GM21515 (cell line): ENCODE results near the gene ANO1.
"Not testable (repeated sequence)": the region's sequence is repeated elsewhere in the genome, so short reads cannot be mapped to it uniquely, and the experiment has no call there.

Experiments used
- ATAC-seq: cut with Tn5 transposase; IDR thresholded peaks from one replicate; pipeline ENCODE4 v1.9.1; 2021; ENCODE audit not compliant: unreplicated experiment

Gene ANO1

GRCh38 chr11:70184396-70184795 lies 106.3 kb downstream of the ANO1 start:
- no peak for ATAC-seq

GRCh38 chr11:70185348-70186055 lies 107.4 kb downstream of the ANO1 start:
- no peak for ATAC-seq

GRCh38 chr11:70186420-70186819 lies 108.3 kb downstream of the ANO1 start:
- no peak for ATAC-seq

GRCh38 chr11:70186936-70187335 lies 108.8 kb downstream of the ANO1 start:
- no peak for ATAC-seq

GRCh38 chr11:70187771-70188170 lies 109.7 kb downstream of the ANO1 start:
- ATAC-seq = no peak

- no peak for ATAC-seq
Observed at GRCh38 chr11:70189622-70190021, 111.5 kb downstream of the ANO1 start.

GRCh38 chr11:70191495-70192140 lies 113.5 kb downstream of the ANO1 start:
- no peak for ATAC-seq

- no peak for ATAC-seq
Observed at GRCh38 chr11:70192666-70193410, 114.7 kb downstream of the ANO1 start.

- no peak for ATAC-seq
Observed at GRCh38 chr11:70193411-70194292, 115.5 kb downstream of the ANO1 start.

- no peak for ATAC-seq
Observed at GRCh38 chr11:70194792-70195791, 117.0 kb downstream of the ANO1 start.

GRCh38 chr11:70200212-70200844 lies 122.2 kb downstream of the ANO1 start:
- no peak for ATAC-seq

GRCh38 chr11:70201047-70201446 lies 122.9 kb downstream of the ANO1 start:
- not testable (repeated sequence) for ATAC-seq

GRCh38 chr11:70201882-70202861 lies 124.1 kb downstream of the ANO1 start:
- ATAC-seq = no peak

- ATAC-seq = peak; percentile 71
Observed at GRCh38 chr11:70202920-70203750, 125.0 kb downstream of the ANO1 start, which contains the start of gene FADD. Gene FADD (plus strand): TSS chr11:70203296. CDS start chr11:70203460, 164 bp downstream.

GRCh38 chr11:70203751-70204465 lies 125.8 kb downstream of the ANO1 start:
- ATAC-seq = peak; percentile 29

- no peak for ATAC-seq
Observed at GRCh38 chr11:70204466-70204799, 126.3 kb downstream of the ANO1 start.
